Endothelial cell of umbilical vein (primary cell): ENCODE results near the gene RASSF5. TPM values are rescaled to one million over a fixed set of nuclear protein-coding genes. Genes with fewer than 3 reads are reported as not detected.

Experiments used
- BruUV-seq: library from RNA; stranded (reverse); fragments of 400-500 nt; replicated peaks from 2 replicates; lab custom pipeline; 2021; lab: Mats Ljungman, UMichigan
- CTCF ChIA-PET: fragments of 300-600, 350-600 bp; sonication (Branson Sonifier 250); formaldehyde crosslinking; loops from one replicate; lab custom pipeline; 2021; ENCODE audit warnings: antibody characterized with exemption, inconsistent platforms; lab: Charles Lee
- POLR2A ChIA-PET: fragments of 300-600, 350-600 bp; sonication (Branson Sonifier 250); formaldehyde crosslinking; loops from one replicate; lab custom pipeline; 2021; ENCODE audit warnings: antibody characterized with exemption, inconsistent platforms; lab: Charles Lee
- DNase-seq: peaks from one replicate; pipeline ENCODE4 v3.0.0-alpha.2; 2011; ENCODE audit warnings: low read depth, low spot score
- FAIRE-seq: peaks from 2 replicates; lab custom pipeline; 2011; peaks lifted over from hg19 to GRCh38; lab: Jason Lieb, UNC
- H2AFZ ChIP-seq: 2 replicates; pipeline ENCODE4 v1.6.0; 2012; ENCODE audit warnings: low read depth, low read length, control low read depth, inconsistent platforms
- H3K27ac ChIP-seq: 2 replicates; pipeline ENCODE4 v1.5.1; 2011; ENCODE audit warnings: low read depth, mild to moderate bottlenecking, control low read depth, low read length, moderate library complexity; ENCODE audit not compliant: insufficient read depth
- H3K27me3 ChIP-seq, 2 experiments: 2 replicates each; pipeline versions ENCODE4 v1.6.0 to v1.6.1; 2011; ENCODE audit warnings: low read length in 2 of 2, mixed read lengths in 1 of 2; ENCODE audit not compliant: control insufficient read depth in 2 of 2, insufficient read depth in 2 of 2
- H3K36me3 ChIP-seq, 2 experiments: 2 replicates in 1 of 2; 3 replicates in 1 of 2; pipeline ENCODE4 v1.5.1; 2011; ENCODE audit warnings: low read length in 2 of 2, mild to moderate bottlenecking in 1 of 2, moderate library complexity in 1 of 2; ENCODE audit not compliant: control insufficient read depth in 2 of 2, insufficient read depth in 2 of 2; ENCODE audit errors: extremely low read depth in 1 of 2
- H3K4me1 ChIP-seq: 3 replicates; pipeline ENCODE4 v1.5.1; 2011; ENCODE audit warnings: mild to moderate bottlenecking, low read length; ENCODE audit not compliant: control insufficient read depth, insufficient read depth; ENCODE audit errors: extremely low read depth
- H3K4me2 ChIP-seq: 2 replicates; pipeline ENCODE4 v1.6.1; 2011; ENCODE audit warnings: low read length, control low read depth, mixed read lengths; ENCODE audit not compliant: insufficient read depth
- H3K4me3 ChIP-seq, 3 experiments: fragments of 200-600 bp in 1 of 3; sonication (generic), shearing (Covaris generic) in 1 of 3; replicated peaks in 1 of 3; 2 replicates each; pipeline ENCODE4 v1.5.1; 2011 to 2016; ENCODE audit warnings: control low read depth in 3 of 3, low read length in 3 of 3, mild to moderate bottlenecking in 2 of 3, inconsistent platforms in 1 of 3, low read depth in 1 of 3, moderate library complexity in 1 of 3; ENCODE audit not compliant: insufficient read depth in 1 of 3
- H3K79me2 ChIP-seq: 2 replicates; pipeline ENCODE4 v1.6.0; 2012; ENCODE audit warnings: low read length, inconsistent platforms; ENCODE audit not compliant: control insufficient read depth, insufficient read depth
- H3K9ac ChIP-seq: replicated peaks from 2 replicates; pipeline ENCODE3; 2011; ENCODE audit warnings: low read length, control low read depth; ENCODE audit not compliant: insufficient read depth; ENCODE audit errors: extremely low read depth
- H3K9me1 ChIP-seq: replicated peaks from 3 replicates; pipeline ENCODE4 v1.6.0; 2011; ENCODE audit warnings: mild to moderate bottlenecking, low read length; ENCODE audit not compliant: control insufficient read depth, insufficient read depth; ENCODE audit errors: extremely low read depth
- H3K9me3 ChIP-seq: replicated peaks from 2 replicates; pipeline ENCODE4 v1.5.1; 2012; ENCODE audit warnings: low read length, inconsistent platforms; ENCODE audit not compliant: control insufficient read depth, insufficient read depth
- H4K20me1 ChIP-seq: replicated peaks from 2 replicates; pipeline ENCODE3; 2011; ENCODE audit warnings: mild to moderate bottlenecking, low read length; ENCODE audit not compliant: control insufficient read depth, insufficient read depth; ENCODE audit errors: extremely low read depth
- CTCF ChIP-seq, 2 donors: IDR thresholded peaks; 1 replicate in 1 of 2; 2 replicates in 1 of 2; pipeline ENCODE4 v1.5.1; 2011; ENCODE audit warnings: low read length in 2 of 2, mild to moderate bottlenecking in 2 of 2, moderate library complexity in 2 of 2, control low read depth in 1 of 2, inconsistent platforms in 1 of 2, low read depth in 1 of 2; ENCODE audit not compliant: insufficient read depth in 1 of 2; ENCODE audit errors: extremely low read depth in 1 of 2
- GATA2 ChIP-seq: IDR thresholded peaks from 2 replicates; pipeline ENCODE4 v1.7.0; 2011; ENCODE audit warnings: low read depth, mild to moderate bottlenecking, moderate library complexity, mixed read lengths, low read length; ENCODE audit not compliant: insufficient read length, insufficient read depth
- JUN ChIP-seq: IDR thresholded peaks from 2 replicates; pipeline ENCODE4 v1.6.1; 2011; ENCODE audit warnings: borderline replicate concordance, low read depth; ENCODE audit not compliant: insufficient read length, insufficient read depth
- MAX ChIP-seq: IDR thresholded peaks from 2 replicates; pipeline ENCODE4 v1.6.1; 2011; ENCODE audit not compliant: insufficient read depth, insufficient read length
- POLR2A ChIP-seq: IDR thresholded peaks from 2 replicates; pipeline ENCODE4 v1.6.1; 2012; ENCODE audit warnings: low read depth, mild to moderate bottlenecking, control low read depth, low read length
- POLR2AphosphoS5 ChIP-seq: IDR thresholded peaks from 2 replicates; pipeline ENCODE4 v1.6.1; 2012; ENCODE audit warnings: low read depth, mild to moderate bottlenecking, control low read depth, low read length, moderate library complexity; ENCODE audit not compliant: insufficient read depth
- dilution Hi-C: fragments of 300-500 bp; cut with MboI; formaldehyde crosslinking; loops from one replicate; pipeline ENCODE4 v1.15.0; 2019; ENCODE audit warnings: low sequenced_read_pairs; ENCODE audit not compliant: extremely low pct_ligation_motif_present
- intact Hi-C: fragments of 100-400 bp; cut with micrococcal nuclease; formaldehyde crosslinking; loops from one replicate; pipeline ENCODE4 v1.10.0; 2022
- polyA plus RNA-seq, 4 experiments: library from polyadenylated mRNA; depleted of rRNA in 3 of 4; stranded (reverse) in 3 of 4; unstranded in 1 of 4; fragments of >200 nt; gene quantifications; 2 replicates each; pipeline versions ENCODE4 v1.2.1 to v1.2.3, GENCODE V29; 2011 to 2012; ENCODE audit warnings: missing spikeins in 1 of 4
- total RNA-seq: library from RNA; stranded (reverse); gene quantifications from 2 replicates; pipeline ENCODE4 v1.2.3, GENCODE V29; 2021

RASSF5 gene
- total and polyA plus RNA-seq, 2 donors (not counting 3 experiments of a cell fraction or from before 2014, with no cell fraction given) = 0.23 to 0.60 TPM

- ChIA-PET CTCF (interaction anchor here (2.7 kb wide), 1 partner anchor 15 kb away, joined by 12 read pairs; no protein-coding TSS in a partner anchor), POLR2A (no interaction called here)
- H3K4me2 ChIP-seq = no peak overlapping the region
- H3K27me3 ChIP-seq = no peaks in the 10 kb centered on the region
- no peaks in the 10 kb centered on the region for H3K9me3 ChIP-seq
- H3K9ac ChIP-seq = no peak overlapping the region
- peaks cover 15% of the 10 kb centered on the region for H3K4me1 ChIP-seq
- no peak for FAIRE-seq
- no peaks in the 10 kb centered on the region for H3K9me1 ChIP-seq
- H3K79me2 ChIP-seq = no peaks in the 10 kb centered on the region
- H3K27ac ChIP-seq = no peak overlapping the region
- no peaks in the 10 kb centered on the region for H4K20me1 ChIP-seq
- peaks cover 3 to 31% of the 10 kb centered on the region in 2 experiments for H3K36me3 ChIP-seq
- no peak for DNase-seq
- no peak for TF ChIP-seq POLR2A
- no peak for TF ChIP-seq MAX
- TF ChIP-seq GATA2 = no peak
- TF ChIP-seq POLR2AphosphoS5 = no peak
- no peak for TF ChIP-seq CTCF (IDR thresholded peaks at IDR 0.05; ENCODE audit: extremely low read depth in 1 of 2, insufficient read depth in 1 of 2, low read depth in 1 of 2, low read length in 2 of 2)
- no peak for TF ChIP-seq JUN
- intact Hi-C loops = no loop called here
- dilution Hi-C loops = no loop called here
- no peak overlapping the region for H2AFZ ChIP-seq
- BruUV-seq = no TSS peak
- no peak overlapping the region for H3K4me3 ChIP-seq
These were observed 31.3 kb upstream of the RASSF5 start for GRCh38 chr1:206476058-206476457.
